ENCODE measurements around the gene IL24.

IL24 gene

GRCh38 chr1:206952171-206952570, 54.9 kb downstream of the IL24 start:
- Histone ChIP-seq H3K27me3 (ENCODE audit: insufficient read depth, poor library complexity, severe bottlenecking) (no peaks in the 10 kb centered on the region), H3K4me3 (ENCODE audit: severe bottlenecking) (no peak overlapping the region), H3K4me1 (ENCODE audit: insufficient read depth, poor library complexity, severe bottlenecking) (no peaks in the 10 kb centered on the region), H3K36me3 (ENCODE audit: low read depth) (no peaks in the 10 kb centered on the region), H3K27ac (ENCODE audit: poor library complexity, severe bottlenecking) (no peak overlapping the region), H3K9me3 (ENCODE audit: severe bottlenecking) (no peaks in the 10 kb centered on the region)
- ATAC-seq (ENCODE audit: low read depth) (peak; percentile 83), DNase-seq (ENCODE audit: low spot score) (no peak)
- no peak for TF ChIP-seq CTCF (IDR thresholded peaks at IDR 0.05; ENCODE audit: poor library complexity, severe bottlenecking)

DNA sequence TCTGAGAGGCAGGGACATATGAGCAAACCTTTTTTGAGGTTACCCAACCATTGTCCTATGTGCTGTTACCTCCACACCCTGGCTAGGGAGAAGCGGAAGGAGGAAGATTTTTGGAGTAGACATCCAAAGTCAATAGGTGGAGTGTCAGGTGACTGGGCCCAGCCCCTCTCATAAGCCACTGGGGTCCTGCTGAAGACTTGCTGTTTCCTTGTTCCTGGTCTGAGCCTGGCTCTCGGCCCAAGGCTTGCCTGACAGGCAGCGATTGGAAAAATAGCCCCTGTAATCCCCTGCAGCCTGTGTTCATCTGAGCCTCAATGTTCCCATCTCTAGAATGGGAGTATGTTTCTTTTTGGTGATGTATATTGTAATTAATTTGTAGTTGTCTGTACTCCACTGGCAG, 55.9 kb downstream of the IL24 start:
- H3K27ac ChIP-seq (ENCODE audit: poor library complexity, severe bottlenecking), result no peak overlapping the region
- ATAC-seq (ENCODE audit: low read depth) (no peak), DNase-seq (ENCODE audit: low spot score) (no peak)
- no peaks in the 10 kb centered on the region for H3K27me3 ChIP-seq (ENCODE audit: insufficient read depth, poor library complexity, severe bottlenecking)
- no peak overlapping the region for H3K4me3 ChIP-seq (ENCODE audit: severe bottlenecking)
- H3K9me3 ChIP-seq (ENCODE audit: severe bottlenecking), result no peaks in the 10 kb centered on the region
- no peaks in the 10 kb centered on the region for H3K4me1 ChIP-seq (ENCODE audit: insufficient read depth, poor library complexity, severe bottlenecking)
- TF ChIP-seq CTCF (IDR thresholded peaks at IDR 0.05; ENCODE audit: poor library complexity, severe bottlenecking), result no peak
- H3K36me3 ChIP-seq (ENCODE audit: low read depth), result no peaks in the 10 kb centered on the region

GRCh38 chr1:206953626-206954025, 56.4 kb downstream of the IL24 start:
- H3K27ac ChIP-seq (ENCODE audit: poor library complexity, severe bottlenecking), result no peak overlapping the region
- TF ChIP-seq CTCF (IDR thresholded peaks at IDR 0.05; ENCODE audit: poor library complexity, severe bottlenecking), result no peak
- H3K9me3 ChIP-seq (ENCODE audit: severe bottlenecking), result no peaks in the 10 kb centered on the region
- no peaks in the 10 kb centered on the region for H3K4me1 ChIP-seq (ENCODE audit: insufficient read depth, poor library complexity, severe bottlenecking)
- DNase-seq (ENCODE audit: low spot score) (no peak), ATAC-seq (ENCODE audit: low read depth) (no peak)
- no peaks in the 10 kb centered on the region for H3K36me3 ChIP-seq (ENCODE audit: low read depth)
- no peak overlapping the region for H3K4me3 ChIP-seq (ENCODE audit: severe bottlenecking)
- H3K27me3 ChIP-seq (ENCODE audit: insufficient read depth, poor library complexity, severe bottlenecking), result no peaks in the 10 kb centered on the region
